Measurements from ENCODE around the gene MPZL2. TPM values are rescaled to one million over a fixed set of nuclear protein-coding genes. Genes with fewer than 3 reads are reported as not detected.

MPZL2 gene
- total and polyA plus RNA-seq, 12 donors, result 0.48 to 14.9 (median 5.1) TPM

DNA sequence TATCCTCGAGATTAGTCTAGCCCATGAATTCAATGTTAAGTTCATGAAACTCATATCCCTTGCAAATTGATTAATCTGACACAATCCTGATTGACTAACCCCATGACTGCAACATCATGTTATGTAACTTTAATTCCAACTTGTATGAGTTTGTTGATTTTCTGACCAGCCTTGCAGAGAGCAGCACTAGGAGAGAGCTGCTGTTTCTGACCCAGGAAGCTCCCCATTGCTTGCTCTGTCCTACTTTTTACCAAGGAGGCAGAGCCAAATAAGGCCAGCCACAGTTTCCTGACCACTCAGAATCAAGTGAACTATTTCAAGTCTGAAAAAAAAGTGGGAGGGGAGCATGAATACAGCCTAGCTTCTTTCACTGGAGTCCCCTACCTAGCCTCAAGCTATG is 25.2 kb downstream of the MPZL2 start:
- no peak for DNase-seq
- intact Hi-C loops (cut with DNase I), result no loop called here
- Histone ChIP-seq H3K4me3 (no peak overlapping the region), H3K4me1 (replicated peaks in 1 of 2) (peaks cover 9 to 12% of the 10 kb centered on the region in 2 donors), H3K27ac (no peak overlapping the region), H3K9me3 (replicated peaks in 1 of 3) (no peaks in the 10 kb centered on the region), H3K36me3 (replicated peaks in 1 of 2) (no peaks in the 10 kb centered on the region), H3K27me3 (no peaks in the 10 kb centered on the region)
- no peak for TF ChIP-seq POLR2A (IDR thresholded peaks at IDR 0.05)
- TF ChIP-seq, protein P1, sequence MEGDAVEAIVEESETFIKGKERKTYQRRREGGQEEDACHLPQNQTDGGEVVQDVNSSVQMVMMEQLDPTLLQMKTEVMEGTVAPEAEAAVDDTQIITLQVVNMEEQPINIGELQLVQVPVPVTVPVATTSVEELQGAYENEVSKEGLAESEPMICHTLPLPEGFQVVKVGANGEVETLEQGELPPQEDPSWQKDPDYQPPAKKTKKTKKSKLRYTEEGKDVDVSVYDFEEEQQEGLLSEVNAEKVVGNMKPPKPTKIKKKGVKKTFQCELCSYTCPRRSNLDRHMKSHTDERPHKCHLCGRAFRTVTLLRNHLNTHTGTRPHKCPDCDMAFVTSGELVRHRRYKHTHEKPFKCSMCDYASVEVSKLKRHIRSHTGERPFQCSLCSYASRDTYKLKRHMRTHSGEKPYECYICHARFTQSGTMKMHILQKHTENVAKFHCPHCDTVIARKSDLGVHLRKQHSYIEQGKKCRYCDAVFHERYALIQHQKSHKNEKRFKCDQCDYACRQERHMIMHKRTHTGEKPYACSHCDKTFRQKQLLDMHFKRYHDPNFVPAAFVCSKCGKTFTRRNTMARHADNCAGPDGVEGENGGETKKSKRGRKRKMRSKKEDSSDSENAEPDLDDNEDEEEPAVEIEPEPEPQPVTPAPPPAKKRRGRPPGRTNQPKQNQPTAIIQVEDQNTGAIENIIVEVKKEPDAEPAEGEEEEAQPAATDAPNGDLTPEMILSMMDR (IDR thresholded peaks at IDR 0.05), result no peak
- WGBS, 4 donors, result 75 to 95% (median 80%) methylated on average over 1 of the region's 1 CpG

DNA sequence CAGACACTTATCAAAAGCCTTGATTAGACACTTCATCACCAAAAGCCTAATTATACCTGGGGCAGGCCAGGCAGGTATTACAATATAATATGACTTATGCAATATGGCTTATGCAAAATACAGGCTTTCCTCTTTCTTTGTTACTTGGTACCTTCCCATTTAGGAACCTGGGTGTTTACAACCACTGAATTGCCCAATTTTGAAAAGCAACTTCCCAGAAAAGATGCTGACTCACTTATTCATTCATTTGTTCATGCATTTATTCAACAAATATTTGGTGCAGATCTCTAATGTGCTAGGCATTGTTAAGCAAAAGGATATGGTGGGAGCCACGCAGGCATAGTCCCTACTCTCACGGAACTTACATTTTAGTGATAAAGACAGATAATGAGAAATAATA is 25.7 kb downstream of the MPZL2 start:
- 87 to 95% (median 89%) methylated on average over 2 of the region's 2 CpGs for WGBS, 4 donors

DNA sequence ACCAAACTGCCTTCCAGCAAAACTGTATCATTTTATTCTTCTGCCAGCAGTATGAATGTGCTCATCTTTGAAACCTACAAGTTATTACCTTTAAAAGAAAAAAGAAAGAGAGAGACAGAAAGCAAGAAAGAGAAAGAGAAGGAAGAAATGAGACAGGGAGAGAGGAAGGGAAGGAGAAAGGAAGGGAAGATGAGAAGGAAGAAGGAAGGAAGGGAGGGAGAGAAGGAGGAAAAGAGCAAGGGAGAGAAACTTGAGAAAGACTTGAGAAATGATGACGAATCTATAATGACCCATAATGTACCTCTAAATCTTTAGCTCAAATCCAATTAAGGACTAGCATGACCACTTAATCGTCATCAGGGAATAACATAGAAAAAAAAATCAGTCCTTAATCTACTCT is 27.9 kb downstream of the MPZL2 start:
- WGBS, 4 donors, result 63 to 74% (median 71%) methylated on average over 2 of the region's 2 CpGs
- no peaks in the 10 kb centered on the region for H3K36me3 ChIP-seq (replicated peaks in 1 of 2)
- DNase-seq, result no peak
- intact Hi-C loops (cut with DNase I), result no loop called here
- no peak overlapping the region for H3K4me3 ChIP-seq
- H3K27me3 ChIP-seq, result no peaks in the 10 kb centered on the region
- no peak for TF ChIP-seq POLR2A (IDR thresholded peaks at IDR 0.05)
- TF ChIP-seq, protein P1 (IDR thresholded peaks at IDR 0.05), result no peak
- peaks cover 1 to 4% of the 10 kb centered on the region in 2 donors for H3K4me1 ChIP-seq (replicated peaks in 1 of 2)
- no peaks in the 10 kb centered on the region for H3K9me3 ChIP-seq (replicated peaks in 1 of 3)
- H3K27ac ChIP-seq, result no peak overlapping the region

More for the DNA sequence above, 25.7 kb downstream of the MPZL2 start:
- Histone ChIP-seq H3K4me3 (no peak overlapping the region), H3K36me3 (replicated peaks in 1 of 2) (no peaks in the 10 kb centered on the region), H3K27me3 (no peaks in the 10 kb centered on the region), H3K9me3 (replicated peaks in 1 of 3) (no peaks in the 10 kb centered on the region), H3K27ac (no peak overlapping the region), H3K4me1 (replicated peaks in 1 of 2) (peaks cover 9 to 12% of the 10 kb centered on the region in 2 donors)
- no peak for DNase-seq
- intact Hi-C loops (cut with DNase I), result no loop called here
- TF ChIP-seq, protein P1 (IDR thresholded peaks at IDR 0.05), result no peak
- no peak for TF ChIP-seq POLR2A (IDR thresholded peaks at IDR 0.05)

DNA sequence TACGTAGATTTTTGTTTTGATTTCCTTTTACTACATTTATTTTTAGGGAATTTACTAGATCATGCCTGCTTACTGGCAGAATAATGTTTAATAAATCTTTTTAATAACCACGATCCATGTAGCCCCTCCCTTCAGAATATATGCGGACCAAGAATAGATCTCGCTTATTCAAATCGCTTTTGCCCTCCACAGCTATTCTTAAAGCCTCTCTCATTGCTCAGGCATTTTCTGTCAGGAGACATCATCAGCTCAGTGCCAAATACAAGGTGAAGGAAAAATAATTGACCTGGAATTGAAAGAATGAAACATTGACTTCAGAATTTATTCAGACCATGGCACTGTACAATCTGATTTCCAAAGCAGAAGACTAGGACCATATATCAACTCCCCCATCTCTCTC is 29.3 kb downstream of the MPZL2 start:
- TF ChIP-seq, protein P1 (IDR thresholded peaks at IDR 0.05), result no peak
- TF ChIP-seq POLR2A (IDR thresholded peaks at IDR 0.05), result no peak
- intact Hi-C loops (cut with DNase I), result no loop called here
- Histone ChIP-seq H3K4me1 (replicated peaks in 1 of 2) (no peaks in the 10 kb centered on the region), H3K36me3 (replicated peaks in 1 of 2) (no peaks in the 10 kb centered on the region), H3K27me3 (no peaks in the 10 kb centered on the region), H3K9me3 (replicated peaks in 1 of 3) (no peaks in the 10 kb centered on the region), H3K4me3 (no peak overlapping the region), H3K27ac (no peak overlapping the region)
- DNase-seq, result no peak
- 83 to 87% (median 85%) methylated on average over 5 of the region's 5 CpGs for WGBS, 4 donors

Data from adrenal gland (tissue), 12 donors.